Type B pancreatic cell (in vitro differentiated cells): ENCODE data around the gene MPP1. TPM values are rescaled to one million over a fixed set of nuclear protein-coding genes. Genes with fewer than 3 reads are reported as not detected.
A peak's percentile ranks its signal among the peaks of the same experiment; 100 is the strongest.

Source experiments
- DNase-seq: peaks from one replicate; pipeline ENCODE4 v3.0.0; 2021; ENCODE audit warnings: mixed read lengths; ENCODE audit not compliant: unreplicated experiment; ENCODE audit errors: extremely low spot score
- H3K27ac Mint-ChIP-seq: 2 replicates; pipeline ENCODE4 v1.8.0; 2021; ENCODE audit warnings: mild to moderate bottlenecking, mixed read lengths
- H3K27me3 Mint-ChIP-seq: 2 replicates; pipeline ENCODE4 v1.8.0; 2021; ENCODE audit warnings: mixed read lengths
- H3K36me3 Mint-ChIP-seq: 2 replicates; pipeline ENCODE4 v1.8.0; 2021; ENCODE audit warnings: mixed read lengths
- H3K4me1 Mint-ChIP-seq: one replicate; pipeline ENCODE4 v1.8.0; 2021; ENCODE audit warnings: mixed read lengths; ENCODE audit not compliant: unreplicated experiment
- H3K4me3 Mint-ChIP-seq: 2 replicates; pipeline ENCODE4 v1.8.0; 2021; ENCODE audit warnings: mild to moderate bottlenecking, mixed read lengths
- H3K9me3 Mint-ChIP-seq: 2 replicates; pipeline ENCODE4 v1.8.0; 2021; ENCODE audit warnings: mixed read lengths
- total RNA-seq: library from RNA; stranded (reverse); gene quantifications from 2 replicates; pipeline ENCODE4 v1.2.1, GENCODE V29; 2021; ENCODE audit warnings: low replicate concordance
- TF ChIP-seq, protein P1 (sequence below): fragments of 200-600 bp; sonication (generic); conservative IDR thresholded peaks from 2 replicates; pipeline ENCODE4 v1.5.0; 2021; ENCODE audit warnings: antibody characterized with exemption, mild to moderate bottlenecking

MPP1 gene
- total RNA-seq, 1 donor from 2014 or later, result 13.8 TPM

DNA sequence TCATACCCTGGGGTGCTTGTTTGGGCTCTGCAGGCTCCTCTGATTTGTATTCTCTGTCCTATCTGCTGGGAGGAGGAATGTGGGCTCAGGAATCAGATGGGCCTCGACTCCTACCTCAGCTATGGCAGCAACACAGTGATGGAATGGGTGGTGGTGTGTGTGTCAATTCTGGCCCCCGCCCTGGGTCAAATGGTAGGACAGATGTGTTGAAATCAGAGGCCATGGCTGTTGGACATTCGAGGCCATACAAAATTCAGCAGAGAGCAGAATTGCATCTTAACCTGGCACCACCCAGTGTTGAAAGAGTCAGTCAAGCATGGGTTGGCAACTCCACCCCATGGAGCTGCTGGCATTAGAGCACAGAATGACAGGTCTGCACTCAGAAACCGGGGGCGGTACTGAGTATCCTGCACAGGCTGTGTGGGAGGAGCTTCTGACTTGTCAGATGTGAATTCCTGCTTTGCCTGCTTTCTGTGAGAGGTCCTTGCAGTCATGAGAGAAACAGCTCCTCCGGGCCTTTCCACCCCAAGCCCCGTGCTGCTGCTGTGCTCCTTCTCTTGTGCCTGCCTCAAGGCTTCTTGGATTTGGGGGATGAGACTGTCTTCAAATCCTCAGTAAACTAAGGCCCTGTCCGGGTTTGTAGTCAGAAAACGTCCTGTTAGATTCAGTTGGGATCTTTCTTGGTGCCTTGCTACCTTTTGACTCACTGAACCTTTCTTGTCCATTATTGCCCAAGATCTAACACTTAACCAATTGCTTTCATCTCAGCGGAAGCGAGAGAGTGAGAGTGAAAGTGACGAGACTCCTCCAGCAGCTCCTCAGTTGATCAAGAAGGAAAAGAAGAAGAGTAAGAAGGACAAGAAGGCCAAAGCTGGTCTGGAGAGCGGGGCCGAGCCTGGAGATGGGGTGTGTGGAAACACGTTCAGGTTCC lies 29.6 kb downstream of the MPP1 start:
- Mint-ChIP-seq H3K4me1 (no peaks in the 10 kb centered on the region), H3K27me3 (no peaks in the 10 kb centered on the region), H3K36me3 (peaks cover 41% of the 10 kb centered on the region), H3K4me3 (no peak overlapping the region), H3K27ac (no peak overlapping the region), H3K9me3 (peaks cover 5% of the 10 kb centered on the region)
- no peak for DNase-seq
- TF ChIP-seq, protein P1, sequence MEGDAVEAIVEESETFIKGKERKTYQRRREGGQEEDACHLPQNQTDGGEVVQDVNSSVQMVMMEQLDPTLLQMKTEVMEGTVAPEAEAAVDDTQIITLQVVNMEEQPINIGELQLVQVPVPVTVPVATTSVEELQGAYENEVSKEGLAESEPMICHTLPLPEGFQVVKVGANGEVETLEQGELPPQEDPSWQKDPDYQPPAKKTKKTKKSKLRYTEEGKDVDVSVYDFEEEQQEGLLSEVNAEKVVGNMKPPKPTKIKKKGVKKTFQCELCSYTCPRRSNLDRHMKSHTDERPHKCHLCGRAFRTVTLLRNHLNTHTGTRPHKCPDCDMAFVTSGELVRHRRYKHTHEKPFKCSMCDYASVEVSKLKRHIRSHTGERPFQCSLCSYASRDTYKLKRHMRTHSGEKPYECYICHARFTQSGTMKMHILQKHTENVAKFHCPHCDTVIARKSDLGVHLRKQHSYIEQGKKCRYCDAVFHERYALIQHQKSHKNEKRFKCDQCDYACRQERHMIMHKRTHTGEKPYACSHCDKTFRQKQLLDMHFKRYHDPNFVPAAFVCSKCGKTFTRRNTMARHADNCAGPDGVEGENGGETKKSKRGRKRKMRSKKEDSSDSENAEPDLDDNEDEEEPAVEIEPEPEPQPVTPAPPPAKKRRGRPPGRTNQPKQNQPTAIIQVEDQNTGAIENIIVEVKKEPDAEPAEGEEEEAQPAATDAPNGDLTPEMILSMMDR, result no peak

DNA sequence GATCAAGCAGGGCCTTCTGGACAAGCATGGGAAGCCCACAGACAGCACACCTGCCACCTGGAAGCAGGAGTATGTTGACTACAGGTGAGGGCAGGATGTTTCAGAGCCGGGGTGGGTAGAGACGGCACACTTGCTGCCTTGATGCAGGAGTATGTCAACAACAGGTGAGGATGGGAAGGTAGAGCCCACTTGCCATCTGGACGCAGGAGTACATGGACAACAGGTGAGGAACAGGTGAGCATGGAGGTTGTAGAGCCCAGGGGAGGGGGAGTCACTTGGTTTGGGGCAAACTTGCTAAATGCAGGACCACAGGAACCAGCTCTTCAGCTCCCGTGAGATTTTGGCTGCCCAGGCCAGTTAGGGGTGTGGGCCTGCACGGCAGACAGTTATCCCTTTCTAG lies 30.7 kb downstream of the MPP1 start:
- no peaks in the 10 kb centered on the region for H3K4me1 Mint-ChIP-seq
- no peak overlapping the region for H3K4me3 Mint-ChIP-seq
- H3K27me3 Mint-ChIP-seq, result no peaks in the 10 kb centered on the region
- no peak overlapping the region for H3K27ac Mint-ChIP-seq
- peaks cover 5% of the 10 kb centered on the region for H3K9me3 Mint-ChIP-seq
- TF ChIP-seq, protein P1, result no peak
- H3K36me3 Mint-ChIP-seq, result peaks cover 44% of the 10 kb centered on the region
- DNase-seq, result no peak

DNA sequence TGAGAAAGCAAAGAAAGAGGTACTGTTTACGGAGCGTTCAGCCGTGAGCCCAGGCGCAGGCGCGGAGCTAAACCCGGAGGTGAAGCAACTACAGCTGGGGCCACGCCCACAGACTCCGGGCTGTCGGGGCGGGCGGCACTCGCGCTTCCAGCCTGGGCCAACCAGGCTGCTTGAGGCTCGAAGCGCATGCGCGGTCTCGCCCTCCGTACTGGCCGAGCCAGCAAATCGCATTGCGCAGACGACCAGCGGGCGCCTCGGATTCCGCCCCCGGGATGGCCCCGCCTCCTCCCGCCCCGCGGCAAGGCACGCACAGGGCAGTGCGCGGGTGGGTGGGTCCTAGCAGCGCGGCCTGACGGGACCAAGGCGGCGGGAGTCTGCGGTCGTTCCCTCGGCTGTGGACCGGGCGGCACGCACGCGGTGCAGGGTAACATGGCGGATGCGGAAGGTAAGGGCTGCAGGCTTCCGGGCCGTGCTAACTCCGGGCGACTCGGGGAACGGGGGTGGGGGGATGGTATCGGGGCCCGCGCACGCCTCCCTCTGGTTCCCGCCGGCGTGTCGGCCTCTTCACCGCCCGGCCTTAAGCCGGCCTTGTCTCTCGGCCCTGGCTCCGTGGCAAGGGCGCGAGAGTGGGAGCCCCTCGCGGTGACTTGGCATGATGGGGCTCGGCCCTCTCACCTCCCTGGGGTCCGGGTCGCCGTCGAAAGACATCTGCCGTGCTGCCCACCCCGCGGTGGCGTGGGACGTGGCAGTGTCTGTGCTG lies 42.6 kb downstream of the MPP1 start, which contains the start of gene DKC1:
DKC1 (plus strand) TSS at position 328 of the 760 bp plus-strand sequence; CDS start at position 430, 102 bp downstream.
- Mint-ChIP-seq H3K27ac (peak within 1 kb of the TSS; percentile 86), H3K36me3 (peaks cover 7% of the 10 kb centered on the region), H3K27me3 (no peaks in the 10 kb centered on the region), H3K9me3 (no peaks in the 10 kb centered on the region), H3K4me1 (peaks cover 5% of the 10 kb centered on the region), H3K4me3 (peak within 1 kb of the TSS; percentile 92)
- TF ChIP-seq, protein P1, result peak; percentile 39
- DNase-seq, result peak; percentile 96

DNA sequence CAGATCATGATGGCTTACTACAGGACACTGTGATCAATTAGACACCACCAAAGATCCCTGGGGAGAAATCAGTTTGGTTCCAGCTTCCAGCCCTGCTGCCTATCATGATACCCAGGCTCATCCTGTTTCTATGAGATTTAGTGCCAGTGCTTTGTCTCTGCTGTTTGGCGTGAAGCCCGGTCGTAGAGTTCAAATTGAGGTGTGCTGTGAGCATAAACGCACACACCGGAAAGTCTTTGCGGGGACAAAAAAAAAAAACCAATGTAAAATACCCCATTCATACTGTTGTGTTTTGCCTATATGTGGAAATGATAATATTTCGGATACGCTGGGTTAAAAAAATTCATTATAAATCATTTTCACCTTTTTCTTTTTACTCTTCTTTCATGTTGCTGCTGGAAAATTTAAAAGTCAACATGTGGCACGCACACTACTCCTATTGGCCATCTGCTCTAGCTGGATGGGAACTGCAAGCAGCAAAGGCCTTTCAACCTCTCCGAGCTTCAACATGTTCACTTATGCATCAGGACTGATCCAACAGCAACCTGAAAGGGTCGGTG lies 43.2 kb downstream of the MPP1 start:
- H3K27me3 Mint-ChIP-seq, result no peaks in the 10 kb centered on the region
- peaks cover 4% of the 10 kb centered on the region for H3K36me3 Mint-ChIP-seq
- no peaks in the 10 kb centered on the region for H3K9me3 Mint-ChIP-seq
- peak overlapping the region; percentile 92 for H3K4me3 Mint-ChIP-seq
- H3K4me1 Mint-ChIP-seq, result peaks cover 5% of the 10 kb centered on the region
- peak overlapping the region; percentile 86 for H3K27ac Mint-ChIP-seq
- TF ChIP-seq, protein P1, result no peak
- no peak for DNase-seq

DNA sequence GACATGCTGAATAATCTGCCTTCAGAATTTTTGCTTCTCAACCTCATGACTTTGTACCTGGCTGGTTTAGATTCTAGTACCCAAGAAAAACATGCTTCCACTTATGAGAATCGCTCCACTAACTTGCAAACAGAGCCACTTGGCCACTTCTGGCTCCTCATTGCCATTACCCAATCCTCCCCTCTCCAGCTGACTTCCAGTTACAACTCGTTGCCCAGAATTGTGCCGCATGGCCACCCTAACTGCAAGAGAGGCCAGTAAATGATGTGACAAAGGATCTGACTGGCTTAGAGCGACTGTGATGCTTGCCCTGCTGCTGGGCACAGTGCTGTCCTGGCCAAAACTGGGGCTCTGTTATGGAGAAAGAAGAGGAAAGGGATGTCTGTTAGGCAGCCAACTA lies 46.6 kb downstream of the MPP1 start:
- H3K36me3 Mint-ChIP-seq, result no peaks in the 10 kb centered on the region
- no peak overlapping the region for H3K4me3 Mint-ChIP-seq
- no peak overlapping the region for H3K27ac Mint-ChIP-seq
- DNase-seq, result no peak
- TF ChIP-seq, protein P1, result no peak
- H3K9me3 Mint-ChIP-seq, result no peaks in the 10 kb centered on the region
- peaks cover 15% of the 10 kb centered on the region for H3K27me3 Mint-ChIP-seq
- peaks cover 5% of the 10 kb centered on the region for H3K4me1 Mint-ChIP-seq
